Nephron (organoid): Measurements from ENCODE around the gene HS3ST3B1.

Source experiments
- H3K27ac Mint-ChIP-seq, 3 experiments: 2 replicates each; pipeline ENCODE4 v1.8.0; 2020; ENCODE audit warnings: mixed read lengths in 3 of 3, mild to moderate bottlenecking in 2 of 3, moderate library complexity in 1 of 3
- H3K27me3 Mint-ChIP-seq: 2 replicates; pipeline ENCODE4 v1.8.0; 2021; ENCODE audit warnings: low read depth, mild to moderate bottlenecking, moderate library complexity, mixed read lengths
- H3K36me3 Mint-ChIP-seq: 2 replicates; pipeline ENCODE4 v1.8.0; 2020; ENCODE audit warnings: low read depth, mixed read lengths
- H3K4me1 Mint-ChIP-seq: 2 replicates; pipeline ENCODE4 v1.8.0; 2020; ENCODE audit warnings: mixed read lengths
- H3K4me3 Mint-ChIP-seq, 3 experiments: 2 replicates each; pipeline ENCODE4 v1.8.0; 2020; ENCODE audit warnings: mild to moderate bottlenecking in 3 of 3, mixed read lengths in 3 of 3, moderate library complexity in 2 of 3
- H3K9me3 Mint-ChIP-seq: 2 replicates; pipeline ENCODE4 v1.8.0; 2020; ENCODE audit warnings: mixed read lengths
- TF ChIP-seq, protein P1 (sequence below), 3 experiments: fragments of 200-600 bp; sonication (generic); IDR thresholded peaks; one replicate each; pipeline ENCODE4 v1.5.0; 2021; ENCODE audit warnings: antibody characterized with exemption in 3 of 3; ENCODE audit not compliant: unreplicated experiment in 3 of 3

The HS3ST3B1 gene

DNA sequence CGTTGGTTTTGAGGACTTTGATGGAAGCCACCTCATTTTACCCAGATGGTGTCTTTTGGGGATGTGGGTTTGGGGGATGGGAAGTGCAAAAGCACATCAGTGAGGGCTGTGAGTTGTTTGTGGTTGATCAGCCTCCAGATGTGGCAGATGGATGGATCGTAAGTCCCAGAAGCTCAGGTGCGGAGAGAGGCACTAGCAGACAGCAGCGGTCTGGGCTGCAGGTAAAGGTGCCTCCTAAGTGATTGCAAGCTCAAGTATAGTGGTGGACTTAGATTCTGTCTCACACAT is 18.0 kb downstream of the HS3ST3B1 start:
- TF ChIP-seq, protein P1, sequence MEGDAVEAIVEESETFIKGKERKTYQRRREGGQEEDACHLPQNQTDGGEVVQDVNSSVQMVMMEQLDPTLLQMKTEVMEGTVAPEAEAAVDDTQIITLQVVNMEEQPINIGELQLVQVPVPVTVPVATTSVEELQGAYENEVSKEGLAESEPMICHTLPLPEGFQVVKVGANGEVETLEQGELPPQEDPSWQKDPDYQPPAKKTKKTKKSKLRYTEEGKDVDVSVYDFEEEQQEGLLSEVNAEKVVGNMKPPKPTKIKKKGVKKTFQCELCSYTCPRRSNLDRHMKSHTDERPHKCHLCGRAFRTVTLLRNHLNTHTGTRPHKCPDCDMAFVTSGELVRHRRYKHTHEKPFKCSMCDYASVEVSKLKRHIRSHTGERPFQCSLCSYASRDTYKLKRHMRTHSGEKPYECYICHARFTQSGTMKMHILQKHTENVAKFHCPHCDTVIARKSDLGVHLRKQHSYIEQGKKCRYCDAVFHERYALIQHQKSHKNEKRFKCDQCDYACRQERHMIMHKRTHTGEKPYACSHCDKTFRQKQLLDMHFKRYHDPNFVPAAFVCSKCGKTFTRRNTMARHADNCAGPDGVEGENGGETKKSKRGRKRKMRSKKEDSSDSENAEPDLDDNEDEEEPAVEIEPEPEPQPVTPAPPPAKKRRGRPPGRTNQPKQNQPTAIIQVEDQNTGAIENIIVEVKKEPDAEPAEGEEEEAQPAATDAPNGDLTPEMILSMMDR (IDR thresholded peaks at IDR 0.05; ENCODE audit: unreplicated experiment in 3 of 3), result no peak
- peaks cover 13% of the 10 kb centered on the region for H3K36me3 Mint-ChIP-seq
- no peak overlapping the region for H3K4me3 Mint-ChIP-seq
- H3K9me3 Mint-ChIP-seq, result no peaks in the 10 kb centered on the region
- no peak overlapping the region for H3K27ac Mint-ChIP-seq
- peaks cover 40% of the 10 kb centered on the region for H3K4me1 Mint-ChIP-seq
- H3K27me3 Mint-ChIP-seq, result peaks cover 51% of the 10 kb centered on the region

DNA sequence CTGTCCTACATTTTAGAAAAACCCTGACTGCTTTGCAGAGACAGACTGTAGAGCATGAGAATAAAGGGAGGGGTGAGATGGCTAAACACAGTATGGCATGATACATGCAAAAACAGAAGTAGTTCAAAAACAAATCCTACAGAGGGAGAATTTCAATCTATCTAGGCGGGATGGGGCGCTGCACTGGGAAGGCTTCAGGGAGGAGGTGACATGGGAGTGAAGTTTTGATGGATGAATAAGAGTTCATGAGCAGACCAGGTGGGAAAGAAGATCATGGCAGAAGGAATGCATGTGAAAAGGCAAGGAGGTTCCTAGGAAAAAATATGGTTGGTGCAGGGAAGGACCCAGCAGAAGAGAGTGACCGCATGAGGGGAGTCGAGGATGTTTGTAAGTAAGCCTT is 19.2 kb downstream of the HS3ST3B1 start:
- peak overlapping the region in 1 of 3 experiments; percentile 70 for H3K27ac Mint-ChIP-seq
- peaks cover 40% of the 10 kb centered on the region for H3K4me1 Mint-ChIP-seq

DNA sequence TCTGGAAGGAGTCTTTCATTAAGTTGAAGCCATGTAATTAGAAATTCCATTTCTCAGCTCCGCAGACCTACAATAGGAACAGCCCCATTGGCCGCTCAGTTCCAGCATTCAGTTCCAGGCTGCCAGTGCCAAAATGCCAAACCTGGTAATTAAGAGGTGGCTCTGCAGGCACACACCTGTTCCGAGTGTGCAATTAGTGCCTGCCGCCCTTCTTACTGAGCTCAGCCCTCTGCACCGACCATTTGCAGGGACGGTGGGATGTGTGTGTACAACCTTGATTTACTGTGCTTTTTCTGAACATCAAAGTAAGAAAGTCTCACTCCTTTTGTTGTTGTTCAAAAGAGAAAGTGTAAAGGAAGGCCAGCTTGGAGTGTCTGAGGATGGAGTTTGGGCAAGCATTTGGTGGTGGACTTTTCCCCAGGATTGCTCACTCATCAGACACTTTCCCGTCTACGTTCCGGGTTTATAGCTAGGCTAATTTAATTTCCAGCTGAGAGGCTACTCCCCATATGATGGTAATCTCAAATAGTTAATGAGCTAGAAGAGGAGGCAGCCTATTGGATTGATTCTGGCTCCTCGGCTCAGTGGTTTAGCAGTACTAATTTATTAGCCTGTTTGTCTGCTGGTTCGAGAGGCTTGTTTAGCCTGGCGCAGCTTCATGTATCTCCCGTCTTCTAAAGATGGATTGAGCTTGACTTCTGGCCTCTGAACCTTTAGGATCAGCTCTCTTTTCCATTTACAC is 20.0 kb downstream of the HS3ST3B1 start:
- Mint-ChIP-seq H3K4me1 (peaks cover 39% of the 10 kb centered on the region), H3K36me3 (peaks cover 5% of the 10 kb centered on the region), H3K27ac (peak overlapping the region; percentile 40 to 70 (median 59)), H3K27me3 (peaks cover 57% of the 10 kb centered on the region), H3K9me3 (no peaks in the 10 kb centered on the region), H3K4me3 (peak overlapping the region; percentile 4 to 34 (median 8))
- TF ChIP-seq, protein P1 (IDR thresholded peaks at IDR 0.05; ENCODE audit: unreplicated experiment in 3 of 3), result no peak

More for the DNA sequence above, 19.2 kb downstream of the HS3ST3B1 start:
- Mint-ChIP-seq H3K36me3 (peaks cover 4% of the 10 kb centered on the region), H3K4me3 (peak overlapping the region in 2 of 3 experiments; percentile 7 to 24), H3K9me3 (no peaks in the 10 kb centered on the region), H3K27me3 (peaks cover 55% of the 10 kb centered on the region)
- TF ChIP-seq, protein P1 (IDR thresholded peaks at IDR 0.05; ENCODE audit: unreplicated experiment in 3 of 3), result no peak

DNA sequence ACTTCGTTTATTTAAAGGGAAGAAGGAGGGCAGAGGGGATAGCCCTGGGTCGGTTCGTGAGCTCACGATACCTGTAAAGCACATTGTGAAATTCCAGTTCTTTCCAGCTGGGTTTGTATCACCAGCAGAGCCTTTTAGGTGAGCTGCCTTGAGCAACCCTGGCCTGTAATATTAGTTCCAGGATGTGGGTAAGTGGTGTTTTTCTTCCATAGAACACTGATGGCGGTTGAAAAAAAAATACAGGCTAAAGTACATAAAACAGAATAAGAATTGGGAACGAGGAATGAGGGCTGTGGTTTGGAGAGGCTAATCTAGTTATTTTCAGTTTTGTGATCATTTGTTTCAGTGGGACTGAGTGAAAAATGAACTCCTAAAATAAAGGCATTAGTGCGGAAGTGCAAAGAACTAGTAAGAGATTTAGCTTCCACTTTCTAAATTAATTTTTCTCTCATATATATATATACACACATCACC is 20.6 kb downstream of the HS3ST3B1 start:
- TF ChIP-seq, protein P1 (IDR thresholded peaks at IDR 0.05; ENCODE audit: unreplicated experiment in 3 of 3), result no peak
- H3K4me3 Mint-ChIP-seq, result peak overlapping the region in 2 of 3 experiments; percentile 4 to 34
- peak overlapping the region; percentile 40 to 70 (median 59) for H3K27ac Mint-ChIP-seq
- no peaks in the 10 kb centered on the region for H3K9me3 Mint-ChIP-seq
- H3K36me3 Mint-ChIP-seq, result peaks cover 4% of the 10 kb centered on the region
- peaks cover 53% of the 10 kb centered on the region for H3K27me3 Mint-ChIP-seq
- peaks cover 33% of the 10 kb centered on the region for H3K4me1 Mint-ChIP-seq

DNA sequence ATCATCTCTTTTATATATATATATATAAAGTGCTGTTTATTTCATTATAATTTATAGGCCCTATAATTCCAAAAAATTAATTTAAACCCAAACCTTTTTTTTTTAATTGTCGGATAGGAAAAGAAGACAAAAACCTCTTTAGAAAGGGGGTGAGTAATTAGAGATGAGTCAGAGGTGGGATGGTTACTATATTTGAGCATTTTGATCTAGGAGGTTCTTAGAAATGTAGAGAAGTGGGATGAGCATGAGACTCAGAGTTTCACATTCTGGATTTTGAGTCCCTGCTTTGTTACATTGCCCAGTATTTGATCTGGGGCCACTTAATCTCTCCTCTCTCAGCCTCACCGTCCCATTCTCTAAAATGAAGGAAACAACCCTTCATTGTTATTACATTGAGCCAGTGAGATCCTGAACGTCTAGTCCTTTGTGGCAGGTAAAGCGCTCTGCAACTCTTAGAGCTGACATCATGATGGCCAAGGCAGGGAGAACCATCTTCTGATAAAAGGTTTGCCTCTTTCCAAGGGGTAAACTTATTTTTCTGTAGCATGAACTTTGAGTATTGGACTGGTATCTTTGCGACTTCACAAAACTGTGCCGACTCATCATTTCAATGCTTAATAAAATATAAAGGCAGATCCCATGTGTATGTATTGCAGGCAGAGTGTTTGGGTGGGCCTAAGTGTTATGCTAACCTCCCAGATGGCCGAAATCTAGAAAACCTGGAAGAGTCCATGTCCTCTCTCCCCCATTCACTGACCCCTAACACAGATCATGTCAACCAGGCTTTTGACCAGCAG is 21.3 kb downstream of the HS3ST3B1 start:
- H3K4me1 Mint-ChIP-seq, result peaks cover 28% of the 10 kb centered on the region
- H3K27me3 Mint-ChIP-seq, result peaks cover 47% of the 10 kb centered on the region
- H3K4me3 Mint-ChIP-seq, result no peak overlapping the region
- TF ChIP-seq, protein P1 (IDR thresholded peaks at IDR 0.05; ENCODE audit: unreplicated experiment in 3 of 3), result no peak
- no peaks in the 10 kb centered on the region for H3K9me3 Mint-ChIP-seq
- peak overlapping the region in 1 of 3 experiments; percentile 41 for H3K27ac Mint-ChIP-seq
- peaks cover 4% of the 10 kb centered on the region for H3K36me3 Mint-ChIP-seq
